DND-41 (cell line): ENCODE results near the gene LINC01488.

ENCODE experiments used
- ATAC-seq: fragments of 200-7000 bp; cut with Tn5 transposase; 3 replicates; pipeline ENCODE4 v1.9.1; 2021; ENCODE audit warnings: low read depth; ENCODE audit not compliant: insufficient read depth
- DNase-seq: peaks from one replicate; pipeline ENCODE4 v3.0.0-alpha.2; 2020
- H2AFZ ChIP-seq: 2 replicates; pipeline ENCODE4 v1.6.0; 2012; ENCODE audit warnings: low read depth, low read length
- H3K27ac ChIP-seq: 2 replicates; pipeline ENCODE4 v1.5.1; 2012; ENCODE audit warnings: low read length, inconsistent platforms
- H3K27me3 ChIP-seq: fragments of 200-600 bp; sonication (generic); 2 replicates; pipeline ENCODE4 v1.6.0; 2012; ENCODE audit warnings: low read length, mild to moderate bottlenecking, inconsistent platforms; ENCODE audit not compliant: insufficient read depth, poor library complexity
- H3K36me3 ChIP-seq: 2 replicates; pipeline ENCODE4 v1.5.1; 2012; ENCODE audit warnings: low read length, inconsistent platforms; ENCODE audit not compliant: insufficient read depth
- H3K4me1 ChIP-seq: 2 replicates; pipeline ENCODE4 v1.5.1; 2012; ENCODE audit warnings: mild to moderate bottlenecking, low read length; ENCODE audit not compliant: insufficient read depth
- H3K4me2 ChIP-seq: 2 replicates; pipeline ENCODE4 v1.6.0; 2012; ENCODE audit warnings: mild to moderate bottlenecking, moderate library complexity, low read length, inconsistent platforms; ENCODE audit not compliant: insufficient read depth
- H3K4me3 ChIP-seq, 2 experiments: fragments of 200-600 bp in 1 of 2; shearing (Covaris generic) in 1 of 2; 2 replicates each; pipeline ENCODE4 v1.5.1; 2012 to 2016; ENCODE audit warnings: inconsistent platforms in 2 of 2, low read length in 2 of 2, mild to moderate bottlenecking in 2 of 2, low read depth in 1 of 2, moderate library complexity in 1 of 2
- H3K79me2 ChIP-seq: 2 replicates; pipeline ENCODE4 v1.6.0; 2012; ENCODE audit warnings: low read length, inconsistent platforms; ENCODE audit not compliant: insufficient read depth
- H3K9ac ChIP-seq: 2 replicates; pipeline ENCODE4 v1.6.0; 2012; ENCODE audit warnings: low read depth, mild to moderate bottlenecking, inconsistent platforms, low read length, moderate library complexity
- H3K9me3 ChIP-seq: 2 replicates; pipeline ENCODE4 v1.5.1; 2012; ENCODE audit warnings: low read length, moderate library complexity, mild to moderate bottlenecking, inconsistent platforms; ENCODE audit not compliant: insufficient read depth, severe bottlenecking
- H4K20me1 ChIP-seq: 2 replicates; pipeline ENCODE4 v1.6.0; 2012; ENCODE audit warnings: low read length; ENCODE audit not compliant: insufficient read depth
- CTCF ChIP-seq: IDR thresholded peaks from 2 replicates; pipeline ENCODE4 v1.5.1; 2012; ENCODE audit warnings: borderline replicate concordance, low read length, moderate library complexity, mild to moderate bottlenecking; ENCODE audit not compliant: poor library complexity, severe bottlenecking; ENCODE audit errors: extremely low read depth
- EZH2 ChIP-seq: IDR thresholded peaks from 3 replicates; pipeline ENCODE4 v1.6.1; 2012; ENCODE audit warnings: borderline replicate concordance, low read depth, mild to moderate bottlenecking, moderate library complexity, low read length, inconsistent platforms; ENCODE audit not compliant: severe bottlenecking

LINC01488 gene

GRCh38 chr11:69487849-69488542 lies 6.5 kb downstream of the LINC01488 start:
- TF ChIP-seq CTCF (no peak), EZH2 (no peak)
- ATAC-seq (no peak), DNase-seq (no peak)
- H4K20me1 ChIP-seq: no peaks in the 10 kb centered on the region; the same call in 1 of the 2 replicates
- H3K4me1 ChIP-seq: no peaks in the 10 kb centered on the region
- H3K27ac ChIP-seq: no peak overlapping the region
- H2AFZ ChIP-seq: no peak overlapping the region
- H3K27me3 ChIP-seq: no peaks in the 10 kb centered on the region
- no peak overlapping the region for H3K4me3 ChIP-seq
- no peaks in the 10 kb centered on the region for H3K9me3 ChIP-seq
- H3K79me2 ChIP-seq: no peaks in the 10 kb centered on the region
- H3K36me3 ChIP-seq: no peaks in the 10 kb centered on the region
- no peak overlapping the region for H3K9ac ChIP-seq
- H3K4me2 ChIP-seq: no peak overlapping the region

- Histone ChIP-seq H3K9ac (no peak overlapping the region), H3K27ac (no peak overlapping the region), H3K36me3 (no peaks in the 10 kb centered on the region), H4K20me1 (no peaks in the 10 kb centered on the region; the same call in 1 of the 2 replicates), H3K9me3 (no peaks in the 10 kb centered on the region), H3K4me2 (no peak overlapping the region), H3K4me1 (no peaks in the 10 kb centered on the region), H3K79me2 (no peaks in the 10 kb centered on the region), H3K27me3 (no peaks in the 10 kb centered on the region), H3K4me3 (no peak overlapping the region), H2AFZ (no peak overlapping the region)
- TF ChIP-seq EZH2: no peak
- no peak for TF ChIP-seq CTCF
- DNase-seq (no peak), ATAC-seq (no peak)
Measured at GRCh38 chr11:69488543-69488940, 7.1 kb downstream of the LINC01488 start.

DNA sequence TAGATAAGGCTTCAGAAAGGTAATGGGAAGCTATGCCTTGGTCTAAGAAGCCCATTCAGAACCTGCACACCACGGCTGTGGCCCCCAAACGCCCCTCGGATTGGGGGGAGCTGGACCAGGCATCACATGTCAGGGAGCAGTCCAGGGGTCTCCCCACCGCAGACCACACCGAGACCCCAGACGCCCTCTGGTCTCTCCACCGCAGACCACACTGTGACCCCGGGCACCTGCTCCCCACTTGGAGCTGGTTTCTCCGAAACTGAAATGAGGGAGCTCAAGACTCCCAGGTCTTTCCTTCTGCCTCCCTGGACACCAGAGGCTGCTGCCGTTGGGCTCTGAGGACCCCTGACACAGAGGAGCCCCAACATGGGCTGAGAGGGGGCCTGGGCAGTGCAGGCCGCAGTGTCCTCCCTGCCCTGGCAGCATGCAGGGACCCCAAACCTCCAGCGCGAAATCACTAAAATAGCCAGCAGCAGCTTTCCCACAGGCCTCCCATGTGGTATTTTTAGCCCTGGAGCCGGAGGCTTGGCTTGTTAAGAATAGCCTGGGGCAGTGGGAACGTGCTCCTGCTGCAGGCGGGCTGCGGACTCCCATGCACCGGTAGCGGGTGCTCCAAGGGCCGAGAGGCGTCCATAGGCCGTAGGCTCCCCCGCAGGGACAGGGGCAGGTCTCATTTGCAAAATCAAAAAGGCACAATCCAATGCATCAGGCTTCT lies 7.7 kb downstream of the LINC01488 start:
- Histone ChIP-seq H3K9me3 (no peaks in the 10 kb centered on the region), H4K20me1 (peaks cover 3% of the 10 kb centered on the region), H3K4me1 (no peaks in the 10 kb centered on the region), H3K4me3 (no peak overlapping the region), H3K4me2 (no peak overlapping the region), H2AFZ (no peak overlapping the region), H3K27me3 (no peaks in the 10 kb centered on the region), H3K36me3 (no peaks in the 10 kb centered on the region), H3K27ac (no peak overlapping the region), H3K9ac (no peak overlapping the region), H3K79me2 (no peaks in the 10 kb centered on the region)
- no peak for TF ChIP-seq EZH2
- no peak for TF ChIP-seq CTCF
- ATAC-seq (no peak), DNase-seq (no peak)
